H9 (cell line): Measurements from ENCODE around the gene CC2D2A. TPM values are rescaled to one million over a fixed set of nuclear protein-coding genes. Genes with fewer than 3 reads are reported as not detected.

ENCODE experiments used
- DNase-seq: peaks from one replicate; pipeline ENCODE4 v3.0.0-alpha.2; 2017
- H2AFZ ChIP-seq: one replicate; pipeline ENCODE4 v1.6.1; 2013; ENCODE audit warnings: mild to moderate bottlenecking, low read length, control low read depth, moderate library complexity
- H2AK5ac ChIP-seq: 2 replicates; pipeline ENCODE4 v1.6.1; 2013; ENCODE audit warnings: low read length, control low read depth, mixed read lengths; ENCODE audit not compliant: insufficient read length
- H2BK120ac ChIP-seq: one replicate; pipeline ENCODE4 v1.6.1; 2013; ENCODE audit warnings: low read depth, mild to moderate bottlenecking, low read length, control low read depth, inconsistent platforms; ENCODE audit not compliant: poor library complexity, severe bottlenecking
- H2BK12ac ChIP-seq: 2 replicates; pipeline ENCODE4 v1.6.1; 2013; ENCODE audit warnings: low read length, control low read depth, mixed read lengths, low read depth; ENCODE audit not compliant: insufficient read length
- H2BK15ac ChIP-seq: 2 replicates; pipeline ENCODE4 v1.6.1; 2013; ENCODE audit warnings: low read depth, low read length, control low read depth
- H2BK20ac ChIP-seq: one replicate; pipeline ENCODE4 v1.6.1; 2013; ENCODE audit warnings: low read depth, mild to moderate bottlenecking, low read length, control low read depth, inconsistent platforms; ENCODE audit not compliant: poor library complexity, severe bottlenecking
- H2BK5ac ChIP-seq: 2 replicates; pipeline ENCODE4 v1.6.1; 2013; ENCODE audit warnings: low read length, control low read depth, mixed read lengths; ENCODE audit not compliant: insufficient read length
- H3K14ac ChIP-seq: 2 replicates; pipeline ENCODE4 v1.6.1; 2013; ENCODE audit warnings: low read length, control low read depth; ENCODE audit not compliant: insufficient read depth
- H3K18ac ChIP-seq: 2 replicates; pipeline ENCODE4 v1.6.1; 2013; ENCODE audit warnings: low read depth, mild to moderate bottlenecking, mixed read lengths, low read length, control low read depth; ENCODE audit not compliant: insufficient read length
- H3K23ac ChIP-seq: 2 replicates; pipeline ENCODE4 v1.6.1; 2013; ENCODE audit warnings: low read length, control low read depth, mixed read lengths, low read depth; ENCODE audit not compliant: insufficient read length
- H3K23me2 ChIP-seq: 2 replicates; pipeline ENCODE4 v1.6.1; 2013; ENCODE audit warnings: low read depth, mild to moderate bottlenecking, mixed read lengths, low read length, control low read depth; ENCODE audit not compliant: insufficient read length, poor library complexity, severe bottlenecking
- H3K27ac ChIP-seq: 2 replicates; pipeline ENCODE4 v1.5.1; 2013; ENCODE audit warnings: low read length, control low read depth, mixed read lengths, low read depth; ENCODE audit not compliant: insufficient read length
- H3K27me3 ChIP-seq: 2 replicates; pipeline ENCODE4 v1.6.1; 2013; ENCODE audit warnings: low read length, control low read depth, inconsistent platforms; ENCODE audit not compliant: insufficient read depth
- H3K4ac ChIP-seq: 2 replicates; pipeline ENCODE4 v1.6.1; 2013; ENCODE audit warnings: low read depth, mild to moderate bottlenecking, control low read depth, inconsistent platforms, low read length, moderate library complexity
- H3K4me1 ChIP-seq: 2 replicates; pipeline ENCODE4 v1.6.1; 2013; ENCODE audit warnings: low read length, control low read depth, inconsistent platforms; ENCODE audit not compliant: insufficient read depth
- H3K4me2 ChIP-seq: 2 replicates; pipeline ENCODE4 v1.6.1; 2013; ENCODE audit warnings: low read length, control low read depth, mixed read lengths; ENCODE audit not compliant: insufficient read length, insufficient read depth
- H3K56ac ChIP-seq: 2 replicates; pipeline ENCODE4 v1.6.1; 2013; ENCODE audit warnings: low read depth, mild to moderate bottlenecking, mixed read lengths, low read length, control low read depth; ENCODE audit not compliant: insufficient read length
- H3K79me1 ChIP-seq: 2 replicates; pipeline ENCODE4 v1.6.1; 2013; ENCODE audit warnings: low read depth, mild to moderate bottlenecking, moderate library complexity, low read length, control low read depth, inconsistent platforms; ENCODE audit not compliant: insufficient read depth, poor library complexity, severe bottlenecking
- H3K79me2 ChIP-seq: 2 replicates; pipeline ENCODE4 v1.6.1; 2013; ENCODE audit warnings: low read length, control low read depth, inconsistent platforms; ENCODE audit not compliant: insufficient read depth
- H3K9ac ChIP-seq: 2 replicates; pipeline ENCODE4 v1.6.1; 2013; ENCODE audit warnings: low read length, control low read depth, mixed read lengths; ENCODE audit not compliant: insufficient read length; ENCODE audit errors: extremely low read depth
- H3K9me3 ChIP-seq: one replicate; pipeline ENCODE4 v1.6.1; 2013; ENCODE audit warnings: low read depth, low read length, inconsistent platforms; ENCODE audit not compliant: control insufficient read depth
- H3T11ph ChIP-seq: one replicate; pipeline ENCODE4 v1.6.1; 2013; ENCODE audit warnings: mild to moderate bottlenecking, low read length, control low read depth, inconsistent platforms
- H4K20me1 ChIP-seq: one replicate; pipeline ENCODE4 v1.6.1; 2013; ENCODE audit not compliant: control insufficient read depth, insufficient read length, insufficient read depth
- H4K5ac ChIP-seq: 2 replicates; pipeline ENCODE4 v1.6.1; 2013; ENCODE audit warnings: low read depth, mild to moderate bottlenecking, mixed read lengths, low read length, control low read depth; ENCODE audit not compliant: insufficient read length
- H4K8ac ChIP-seq: replicated peaks from 2 replicates; pipeline ENCODE4 v1.6.1; 2013; ENCODE audit warnings: low read length, control low read depth, mixed read lengths, low read depth; ENCODE audit not compliant: insufficient read length
- H4K91ac ChIP-seq: 2 replicates; pipeline ENCODE4 v1.6.1; 2013; ENCODE audit warnings: low read depth, mild to moderate bottlenecking, moderate library complexity, mixed read lengths, low read length, control low read depth; ENCODE audit not compliant: insufficient read length
- H3K27ac Mint-ChIP-seq, 3 experiments: 2 replicates in 2 of 3; 3 replicates in 1 of 3; pipeline ENCODE4 v1.8.0; 2020 to 2021; ENCODE audit warnings: mixed read lengths in 3 of 3, mild to moderate bottlenecking in 1 of 3, moderate library complexity in 1 of 3
- H3K27me3 Mint-ChIP-seq: 2 replicates; pipeline ENCODE4 v1.8.0; 2021; ENCODE audit warnings: low read depth, mild to moderate bottlenecking, moderate library complexity, mixed read lengths
- H3K36me3 Mint-ChIP-seq, 3 experiments: 2 replicates in 2 of 3; 3 replicates in 1 of 3; pipeline ENCODE4 v1.8.0; 2020 to 2021; ENCODE audit warnings: low read depth in 3 of 3, mixed read lengths in 3 of 3; ENCODE audit not compliant: insufficient read depth in 1 of 3
- H3K4me1 Mint-ChIP-seq, 2 experiments: 2 replicates each; pipeline ENCODE4 v1.8.0; 2020; ENCODE audit warnings: mixed read lengths in 2 of 2
- H3K4me3 Mint-ChIP-seq, 2 experiments: 2 replicates in 1 of 2; 3 replicates in 1 of 2; pipeline ENCODE4 v1.8.0; 2020 to 2021; ENCODE audit warnings: mild to moderate bottlenecking in 2 of 2, mixed read lengths in 2 of 2, moderate library complexity in 1 of 2
- H3K9me3 Mint-ChIP-seq, 2 experiments: 2 replicates in 1 of 2; 3 replicates in 1 of 2; pipeline ENCODE4 v1.8.0; 2020; ENCODE audit warnings: mild to moderate bottlenecking in 2 of 2, mixed read lengths in 2 of 2, moderate library complexity in 1 of 2
- WGBS: extraction: QIAGEN DNeasy Blood & Tissue Kit; methylation state at CpG from one replicate; pipeline ENCODE4 v1.1.7; 2013; ENCODE audit warnings: missing lambda C conversion rate, low lambda C conversion rate, mixed read lengths; ENCODE audit not compliant: insufficient read length; ENCODE audit errors: extremely low coverage; 5-methylcytosine and 5-hydroxymethylcytosine counted together
- total RNA-seq: library from RNA; stranded (reverse); gene quantifications from 2 replicates; pipeline ENCODE4 v1.2.1, GENCODE V29; 2021
- TF ChIP-seq, protein P1 (sequence below): fragments of 200-600 bp; sonication (generic); conservative IDR thresholded peaks from 3 replicates; pipeline ENCODE4 v1.8.0; 2021; ENCODE audit warnings: antibody characterized with exemption, mild to moderate bottlenecking

The CC2D2A gene
- total RNA-seq, 1 experiment from 2014 or later = 10.4 TPM

DNA sequence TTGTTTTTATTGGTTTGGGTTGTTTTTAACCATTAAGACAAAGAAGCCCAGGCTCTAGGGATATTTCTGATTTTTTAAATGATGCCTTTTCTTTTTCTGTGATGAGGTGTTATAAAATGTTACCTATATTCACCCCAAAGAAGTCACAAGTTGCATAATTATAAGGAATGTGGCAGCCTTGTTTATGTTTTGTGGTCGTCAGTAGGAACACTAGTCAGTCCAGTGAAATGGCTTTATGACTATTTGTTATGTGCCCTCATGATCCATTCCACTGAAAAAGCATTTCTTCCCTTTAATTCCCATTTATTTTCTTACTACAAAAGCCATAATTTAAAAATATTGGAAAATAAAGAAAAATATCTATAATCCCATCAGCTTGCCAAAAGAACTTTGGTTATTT lies 34.4 kb downstream of the CC2D2A start:
- no peak overlapping the region for H4K8ac ChIP-seq
- no peak overlapping the region for H3K4ac ChIP-seq
- H3K56ac ChIP-seq = no peak overlapping the region
- H2BK5ac ChIP-seq = no peak overlapping the region
- no peak overlapping the region for H3K4me3 Mint-ChIP-seq
- TF ChIP-seq, protein P1, sequence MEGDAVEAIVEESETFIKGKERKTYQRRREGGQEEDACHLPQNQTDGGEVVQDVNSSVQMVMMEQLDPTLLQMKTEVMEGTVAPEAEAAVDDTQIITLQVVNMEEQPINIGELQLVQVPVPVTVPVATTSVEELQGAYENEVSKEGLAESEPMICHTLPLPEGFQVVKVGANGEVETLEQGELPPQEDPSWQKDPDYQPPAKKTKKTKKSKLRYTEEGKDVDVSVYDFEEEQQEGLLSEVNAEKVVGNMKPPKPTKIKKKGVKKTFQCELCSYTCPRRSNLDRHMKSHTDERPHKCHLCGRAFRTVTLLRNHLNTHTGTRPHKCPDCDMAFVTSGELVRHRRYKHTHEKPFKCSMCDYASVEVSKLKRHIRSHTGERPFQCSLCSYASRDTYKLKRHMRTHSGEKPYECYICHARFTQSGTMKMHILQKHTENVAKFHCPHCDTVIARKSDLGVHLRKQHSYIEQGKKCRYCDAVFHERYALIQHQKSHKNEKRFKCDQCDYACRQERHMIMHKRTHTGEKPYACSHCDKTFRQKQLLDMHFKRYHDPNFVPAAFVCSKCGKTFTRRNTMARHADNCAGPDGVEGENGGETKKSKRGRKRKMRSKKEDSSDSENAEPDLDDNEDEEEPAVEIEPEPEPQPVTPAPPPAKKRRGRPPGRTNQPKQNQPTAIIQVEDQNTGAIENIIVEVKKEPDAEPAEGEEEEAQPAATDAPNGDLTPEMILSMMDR = no peak
- H3K23ac ChIP-seq = no peak overlapping the region
- H3K4me1 Mint-ChIP-seq = peaks cover 11 to 20% of the 10 kb centered on the region in 2 experiments
- H3T11ph ChIP-seq = no peak overlapping the region
- H3K27me3 ChIP-seq = no peaks in the 10 kb centered on the region
- H4K91ac ChIP-seq = no peak overlapping the region
- H3K27ac Mint-ChIP-seq = no peak overlapping the region
- no peak overlapping the region for H3K4me2 ChIP-seq
- H3K36me3 Mint-ChIP-seq = peaks cover 0 to 4% (median 2%) of the 10 kb centered on the region in 3 experiments; a peak in 5 of 7 replicates
- no peak overlapping the region for H2AK5ac ChIP-seq
- H3K14ac ChIP-seq = no peak overlapping the region
- H3K9me3 Mint-ChIP-seq = no peaks in the 10 kb centered on the region
- H3K27ac ChIP-seq = no peak overlapping the region
- no peaks in the 10 kb centered on the region for H3K79me1 ChIP-seq
- H3K4me1 ChIP-seq = peaks cover 5% of the 10 kb centered on the region; the same call in 1 of the 2 replicates
- no CpG with 5 or more reads among the region's 1 CpG for WGBS
- H4K20me1 ChIP-seq = no peaks in the 10 kb centered on the region
- H3K23me2 ChIP-seq = no peaks in the 10 kb centered on the region
- no peak overlapping the region for H2BK15ac ChIP-seq
- no peaks in the 10 kb centered on the region for H3K9me3 ChIP-seq
- H3K79me2 ChIP-seq = no peaks in the 10 kb centered on the region
- no peak overlapping the region for H2BK120ac ChIP-seq
- H3K9ac ChIP-seq = no peak overlapping the region
- no peak for DNase-seq
- H4K5ac ChIP-seq = no peak overlapping the region
- H2AFZ ChIP-seq = no peak overlapping the region
- H2BK20ac ChIP-seq = no peak overlapping the region
- no peaks in the 10 kb centered on the region for H3K27me3 Mint-ChIP-seq
- no peak overlapping the region for H3K18ac ChIP-seq
- H2BK12ac ChIP-seq = no peak overlapping the region
